ENCODE results near the gene ELOA. TPM values are rescaled to one million over a fixed set of nuclear protein-coding genes. Genes with fewer than 3 reads are reported as not detected.
"Not testable (repeated sequence)": the region's sequence is repeated elsewhere in the genome, so short reads cannot be mapped to it uniquely, and the experiment has no call there.

The ELOA gene
- total RNA-seq, 4 donors from 2014 or later: 9.6 to 39.3 (median 33.2) TPM

DNA sequence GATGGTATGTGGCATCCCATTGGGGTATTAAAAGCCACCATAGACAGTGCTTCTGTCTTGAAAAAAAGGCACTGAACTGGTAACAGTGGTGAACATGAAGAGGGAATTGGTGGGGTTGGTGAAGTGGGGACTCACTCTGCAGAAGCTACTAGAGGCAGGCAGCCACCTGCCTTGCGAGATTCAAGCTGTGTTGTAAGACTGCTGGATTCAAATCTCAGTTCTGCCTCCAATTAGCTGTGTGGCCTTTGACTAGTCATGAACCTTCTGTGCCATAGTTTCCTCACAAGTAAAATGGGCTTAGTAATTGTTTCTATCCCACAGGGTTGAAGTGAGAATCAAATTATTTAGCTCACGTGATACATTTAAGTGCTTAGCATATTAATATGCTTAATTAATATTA lies 16.6 kb upstream of the ELOA start:
- no peak for TF ChIP-seq EP300 (IDR thresholded peaks at IDR 0.05; ENCODE audit: low read depth)
- no peak for TF ChIP-seq POLR2A (IDR thresholded peaks at IDR 0.05)
- no peak for TF ChIP-seq CTCF (IDR thresholded peaks at IDR 0.05)
- no peak for TF ChIP-seq POLR2AphosphoS5 (IDR thresholded peaks at IDR 0.05)
- 29 to 85% methylated on average over 1 to 2 of the region's 2 CpGs for WGBS, 2 donors (ENCODE audit: low coverage in 1 of 2)
- Histone ChIP-seq H3K4me3 (no peak overlapping the region), H3K36me3 (no peaks in the 10 kb centered on the region), H3K27me3 (no peaks in the 10 kb centered on the region), H3K9me3 (no peaks in the 10 kb centered on the region), H3K27ac (peak overlapping the region; percentile 23 to 65 (median 52)), H3K4me1 (peaks cover 7 to 24% (median 21%) of the 10 kb centered on the region in 4 donors)
- DNase-seq: no peak
- intact Hi-C loops (cut with DNase I; ENCODE audit: low total_unique reads): no loop called here
- in situ Hi-C loops (cut with MboI; ENCODE audit: low pct_ligation_motif_present in 1 of 4, low pct_unique_long_range_greater_than_20kb in 1 of 4, low sequenced_read_pairs in 3 of 4): no loop called here

GRCh38 chr1:23727362-23727811 lies 15.9 kb upstream of the ELOA start:
- peak; percentile 63 for DNase-seq
- in situ Hi-C loops (cut with MboI; ENCODE audit: low pct_ligation_motif_present in 1 of 4, low pct_unique_long_range_greater_than_20kb in 1 of 4, low sequenced_read_pairs in 3 of 4) (no loop called here), intact Hi-C loops (cut with DNase I; ENCODE audit: low total_unique reads) (no loop called here)
- H3K27me3 ChIP-seq: no peaks in the 10 kb centered on the region
- H3K9me3 ChIP-seq: no peaks in the 10 kb centered on the region
- WGBS, 2 donors (ENCODE audit: low coverage in 1 of 2): 13 to 29% methylated on average over 4 to 9 of the region's 9 CpGs
- no peaks in the 10 kb centered on the region for H3K36me3 ChIP-seq
- peak overlapping the region; percentile 23 to 65 (median 52) for H3K27ac ChIP-seq
- no peak overlapping the region for H3K4me3 ChIP-seq
- TF ChIP-seq EP300 (IDR thresholded peaks at IDR 0.05; ENCODE audit: low read depth) (no peak), CTCF (IDR thresholded peaks at IDR 0.05) (no peak), POLR2A (IDR thresholded peaks at IDR 0.05) (no peak), POLR2AphosphoS5 (IDR thresholded peaks at IDR 0.05) (peak in 1 of 3 donors; percentile 31)
- peaks cover 7 to 26% (median 21%) of the 10 kb centered on the region in 4 donors for H3K4me1 ChIP-seq

DNA sequence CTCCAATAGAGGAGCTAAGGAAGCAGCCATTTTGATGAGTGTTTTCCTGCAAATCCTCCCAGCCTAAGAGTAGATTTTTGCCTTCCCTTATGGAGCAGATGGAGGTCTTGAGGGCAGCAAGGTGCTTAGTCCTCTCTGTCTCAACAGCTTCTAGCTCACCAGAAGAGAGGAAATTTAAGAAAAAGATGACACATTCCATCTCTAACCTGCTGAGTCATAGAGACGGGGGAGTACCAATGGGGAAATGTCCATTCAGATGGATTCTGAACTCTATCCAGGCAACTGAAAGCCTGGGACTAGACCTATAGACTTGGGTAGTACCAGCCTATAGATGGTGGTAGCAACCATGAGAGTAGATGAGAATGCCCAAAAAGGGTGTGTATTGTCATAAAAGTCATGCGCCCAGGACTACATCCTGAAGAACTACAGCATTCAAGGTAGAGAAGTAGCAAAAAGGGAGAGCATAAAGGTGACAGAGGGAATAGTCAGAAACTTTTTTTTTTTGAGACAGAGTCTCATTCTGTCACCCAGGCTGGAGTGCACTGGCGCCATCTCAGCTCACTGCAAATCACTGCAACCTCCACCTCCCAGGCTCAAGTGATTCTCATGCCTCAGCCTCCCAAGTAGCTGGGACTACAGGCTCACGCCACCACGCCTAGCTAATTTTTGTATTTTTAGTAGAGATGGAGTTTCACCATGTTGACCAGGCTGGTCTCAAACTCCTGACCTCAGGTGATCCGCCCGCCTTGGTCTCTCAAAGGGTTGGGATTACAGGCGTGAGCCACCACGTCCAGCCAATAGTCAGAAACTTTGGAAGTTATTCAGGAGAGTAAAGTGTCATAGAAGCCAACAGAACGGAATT lies 10.7 kb upstream of the ELOA start:
- Histone ChIP-seq H3K4me1 (peaks cover 2 to 22% (median 14%) of the 10 kb centered on the region in 4 donors), H3K9me3 (no peaks in the 10 kb centered on the region), H3K27me3 (no peaks in the 10 kb centered on the region), H3K36me3 (no peaks in the 10 kb centered on the region), H3K4me3 (no peak overlapping the region), H3K27ac (peak overlapping the region in 1 of 4 donors; percentile 53)
- DNase-seq: no peak
- 86 to 88% methylated on average over 6 to 10 of the region's 10 CpGs for WGBS, 2 donors (ENCODE audit: low coverage in 1 of 2)
- TF ChIP-seq POLR2A (IDR thresholded peaks at IDR 0.05) (no peak), EP300 (IDR thresholded peaks at IDR 0.05; ENCODE audit: low read depth) (no peak), CTCF (IDR thresholded peaks at IDR 0.05) (no peak), POLR2AphosphoS5 (IDR thresholded peaks at IDR 0.05) (no peak)
- in situ Hi-C loops (cut with MboI; ENCODE audit: low pct_ligation_motif_present in 1 of 4, low pct_unique_long_range_greater_than_20kb in 1 of 4, low sequenced_read_pairs in 3 of 4) (no loop called here), intact Hi-C loops (cut with DNase I; ENCODE audit: low total_unique reads) (no loop called here)

DNA sequence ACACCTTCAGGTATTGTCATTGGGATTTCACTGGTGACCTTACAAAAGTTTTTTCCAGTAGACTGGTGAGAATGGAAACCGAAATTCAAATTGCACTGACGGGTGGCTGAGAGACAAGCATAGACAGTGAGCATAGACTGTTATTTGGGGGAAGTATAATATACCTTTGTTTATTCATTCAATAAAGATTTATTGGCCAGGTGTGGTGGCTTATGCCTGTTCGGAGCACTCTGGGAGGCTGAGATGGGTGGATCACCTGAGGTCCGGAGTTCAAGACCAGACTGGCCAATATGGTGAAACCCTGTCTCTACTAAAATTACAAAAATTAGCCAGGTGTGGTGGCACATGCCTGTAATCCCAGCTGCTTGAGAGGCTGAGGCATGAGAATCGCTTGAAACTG lies 10.0 kb upstream of the ELOA start:
- 50 to 65% methylated on average over 4 to 5 of the region's 5 CpGs for WGBS, 2 donors (ENCODE audit: low coverage in 1 of 2)
- H3K9me3 ChIP-seq: not testable (repeated sequence)

More for the DNA sequence above, 10.0 kb upstream of the ELOA start:
- peaks cover 0 to 15% (median 7%) of the 10 kb centered on the region in 4 donors for H3K4me1 ChIP-seq
- in situ Hi-C loops (cut with MboI; ENCODE audit: low pct_ligation_motif_present in 1 of 4, low pct_unique_long_range_greater_than_20kb in 1 of 4, low sequenced_read_pairs in 3 of 4); H3K27me3 ChIP-seq; H3K36me3 ChIP-seq; intact Hi-C loops (cut with DNase I; ENCODE audit: low total_unique reads); H3K4me3 ChIP-seq: not testable (repeated sequence)
- DNase-seq: peak; percentile 45
- peak overlapping the region in 1 of 4 donors; percentile 53 for H3K27ac ChIP-seq

Measured in transverse colon (tissue), 4 donors.